GM06990 (cell line): ENCODE results near the gene STRIP2.

Experiments
- DNase-seq: peaks from one replicate; pipeline ENCODE4 v3.0.0-alpha.2; 2011; ENCODE audit not compliant: insufficient read length; ENCODE audit errors: extremely low read depth
- H3K27me3 ChIP-seq: replicated peaks from 2 replicates; pipeline ENCODE4 v1.6.0; 2011; ENCODE audit warnings: low read length; ENCODE audit not compliant: control insufficient read depth, insufficient read depth
- H3K36me3 ChIP-seq: 2 replicates; pipeline ENCODE4 v1.5.1; 2011; ENCODE audit warnings: low read length; ENCODE audit not compliant: control insufficient read depth, insufficient read depth
- H3K4me3 ChIP-seq: replicated peaks from 2 replicates; pipeline ENCODE4 v1.5.1; 2011; ENCODE audit warnings: low read depth, mild to moderate bottlenecking, control low read depth, low read length
- TF ChIP-seq, protein P1 (sequence below): IDR thresholded peaks from 2 replicates; pipeline ENCODE4 v1.5.1; 2011; ENCODE audit warnings: low read length, control low read depth, mild to moderate bottlenecking, inconsistent platforms; ENCODE audit not compliant: insufficient read depth, poor library complexity, severe bottlenecking

STRIP2 gene

DNA sequence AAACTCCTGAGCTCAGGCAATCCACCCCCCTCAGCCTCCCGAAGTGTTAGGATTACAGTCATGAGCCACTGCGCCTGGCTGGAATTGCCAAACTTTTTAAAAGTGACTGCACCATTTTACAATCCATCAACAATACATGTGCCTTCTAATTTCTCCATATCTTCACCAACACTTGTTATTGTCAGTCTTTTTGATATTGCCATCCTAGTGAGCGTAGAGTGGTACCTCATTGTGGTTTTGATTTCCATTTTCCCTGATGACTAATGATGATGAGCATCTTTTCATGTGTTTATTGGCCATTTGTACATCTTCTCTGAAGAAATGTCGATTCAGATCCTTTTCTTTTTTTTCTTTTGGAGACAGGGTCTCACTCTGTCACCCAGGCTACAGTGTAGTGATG lies 21.7 kb upstream of the STRIP2 start:
- no peak for DNase-seq
- TF ChIP-seq, protein P1, sequence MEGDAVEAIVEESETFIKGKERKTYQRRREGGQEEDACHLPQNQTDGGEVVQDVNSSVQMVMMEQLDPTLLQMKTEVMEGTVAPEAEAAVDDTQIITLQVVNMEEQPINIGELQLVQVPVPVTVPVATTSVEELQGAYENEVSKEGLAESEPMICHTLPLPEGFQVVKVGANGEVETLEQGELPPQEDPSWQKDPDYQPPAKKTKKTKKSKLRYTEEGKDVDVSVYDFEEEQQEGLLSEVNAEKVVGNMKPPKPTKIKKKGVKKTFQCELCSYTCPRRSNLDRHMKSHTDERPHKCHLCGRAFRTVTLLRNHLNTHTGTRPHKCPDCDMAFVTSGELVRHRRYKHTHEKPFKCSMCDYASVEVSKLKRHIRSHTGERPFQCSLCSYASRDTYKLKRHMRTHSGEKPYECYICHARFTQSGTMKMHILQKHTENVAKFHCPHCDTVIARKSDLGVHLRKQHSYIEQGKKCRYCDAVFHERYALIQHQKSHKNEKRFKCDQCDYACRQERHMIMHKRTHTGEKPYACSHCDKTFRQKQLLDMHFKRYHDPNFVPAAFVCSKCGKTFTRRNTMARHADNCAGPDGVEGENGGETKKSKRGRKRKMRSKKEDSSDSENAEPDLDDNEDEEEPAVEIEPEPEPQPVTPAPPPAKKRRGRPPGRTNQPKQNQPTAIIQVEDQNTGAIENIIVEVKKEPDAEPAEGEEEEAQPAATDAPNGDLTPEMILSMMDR: no peak
- no peaks in the 10 kb centered on the region for H3K27me3 ChIP-seq
- H3K4me3 ChIP-seq: no peak overlapping the region
- no peaks in the 10 kb centered on the region; the same call in 1 of the 2 replicates for H3K36me3 ChIP-seq

DNA sequence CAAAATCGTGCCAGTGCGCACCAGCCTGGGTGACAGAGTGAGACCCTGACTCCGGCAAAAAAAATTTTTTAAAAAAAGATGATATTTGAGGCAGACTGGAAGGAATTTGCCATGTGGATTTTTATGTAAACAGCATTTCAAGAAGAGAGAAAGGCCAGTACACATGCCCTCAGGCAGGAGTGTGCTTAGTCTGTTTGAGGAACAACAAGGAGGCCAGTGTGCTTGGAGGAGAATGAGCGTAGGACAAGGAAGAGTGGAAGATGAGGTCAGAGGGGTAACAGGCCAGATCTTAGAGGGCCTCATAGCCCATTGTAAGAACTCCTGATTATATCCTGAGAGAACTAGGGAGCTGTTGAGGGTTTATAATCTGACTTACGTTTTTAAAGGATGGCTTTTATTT lies 17.2 kb upstream of the STRIP2 start:
- TF ChIP-seq, protein P1: no peak
- H3K4me3 ChIP-seq: no peak overlapping the region
- H3K36me3 ChIP-seq: no peaks in the 10 kb centered on the region; the same call in 1 of the 2 replicates
- H3K27me3 ChIP-seq: no peaks in the 10 kb centered on the region
- DNase-seq: no peak

DNA sequence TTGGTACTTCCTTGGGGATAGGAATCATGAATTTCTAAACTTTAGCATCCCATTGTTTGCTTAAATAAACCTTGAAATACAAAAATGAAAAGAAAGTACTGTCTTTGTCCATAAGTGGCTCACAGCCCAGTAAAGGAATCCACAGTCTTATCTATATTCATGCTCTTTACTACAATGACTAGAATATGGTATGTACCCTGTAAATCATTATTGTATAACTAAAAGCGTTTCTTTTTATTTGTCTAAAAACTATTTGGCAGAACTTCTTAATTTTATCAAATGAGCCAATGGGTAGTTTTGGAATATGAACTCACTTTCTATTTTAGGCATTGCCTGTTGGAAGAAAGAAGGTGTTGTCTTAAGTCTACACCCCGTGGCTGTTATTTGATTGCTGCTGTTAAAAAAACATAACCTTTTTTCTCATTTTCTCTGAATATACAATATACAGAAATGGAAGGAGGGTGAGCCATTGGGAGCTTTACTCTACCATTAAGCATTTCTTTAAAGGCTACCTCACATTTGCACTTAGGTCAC lies 12.4 kb upstream of the STRIP2 start:
- TF ChIP-seq, protein P1: no peak
- no peaks in the 10 kb centered on the region for H3K27me3 ChIP-seq
- no peak overlapping the region for H3K4me3 ChIP-seq
- H3K36me3 ChIP-seq: no peaks in the 10 kb centered on the region; the same call in 1 of the 2 replicates
- no peak for DNase-seq

DNA sequence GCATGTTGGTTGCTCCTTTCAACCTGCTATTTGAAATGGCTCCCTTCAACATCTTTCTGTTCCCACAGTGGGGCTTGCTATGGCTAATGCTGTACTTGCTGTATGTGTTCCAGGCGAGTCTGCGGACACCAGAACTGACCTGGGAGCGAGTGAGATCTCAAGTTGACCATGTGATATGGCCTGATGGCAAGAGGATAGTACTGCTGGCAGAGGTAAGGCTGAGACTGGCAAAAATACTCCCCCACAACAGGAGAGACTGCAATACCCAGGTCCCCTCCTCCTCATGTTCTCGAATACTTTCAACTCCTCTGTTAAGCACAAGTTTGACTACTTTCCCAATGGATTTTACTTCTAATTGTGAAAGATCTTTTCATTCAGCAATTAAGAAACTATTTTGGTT lies 11.5 kb upstream of the STRIP2 start:
- Histone ChIP-seq H3K27me3 (no peaks in the 10 kb centered on the region), H3K36me3 (no peaks in the 10 kb centered on the region; the same call in 1 of the 2 replicates), H3K4me3 (no peak overlapping the region)
- TF ChIP-seq, protein P1: no peak
- DNase-seq: no peak

DNA sequence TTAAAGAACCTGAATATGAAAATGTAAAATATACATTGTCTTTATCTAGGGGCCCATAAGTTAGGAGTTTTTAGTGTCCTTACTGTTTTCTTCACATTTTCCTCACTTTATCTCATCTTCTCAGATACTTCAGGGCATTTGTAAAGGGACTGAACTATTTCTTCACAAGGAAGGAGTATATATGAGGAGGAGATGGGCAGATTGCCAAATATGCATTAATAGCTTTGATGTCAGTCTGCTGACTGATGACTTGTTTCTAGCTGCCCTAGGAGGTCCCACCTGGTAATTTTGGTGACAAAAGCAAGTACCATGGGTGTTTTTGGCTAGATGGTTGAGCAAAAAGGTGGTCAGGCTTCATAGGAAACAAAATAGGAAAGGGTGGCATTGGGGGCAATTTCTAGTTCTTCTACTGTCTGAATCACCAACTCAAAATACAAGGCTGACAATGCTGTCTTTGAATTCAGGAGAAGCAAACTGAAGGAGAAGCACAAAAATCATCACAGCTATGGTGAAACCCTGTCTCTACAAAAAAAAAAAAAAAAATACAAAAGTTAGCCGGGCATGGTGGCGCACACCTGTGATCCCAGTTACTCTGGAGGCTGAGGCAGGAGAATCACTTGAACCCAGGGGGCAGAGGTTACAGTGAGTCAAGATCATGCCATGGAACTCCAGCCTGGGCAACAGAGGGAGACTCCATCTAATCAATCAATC lies 10.4 kb upstream of the STRIP2 start:
- TF ChIP-seq, protein P1: no peak
- H3K36me3 ChIP-seq: no peaks in the 10 kb centered on the region; the same call in 1 of the 2 replicates
- H3K27me3 ChIP-seq: no peaks in the 10 kb centered on the region
- H3K4me3 ChIP-seq: no peak overlapping the region
- no peak for DNase-seq
